HCT116 (cell line): ENCODE results near the gene CAMK1D.

Experiments used
- ATF3 ChIP-seq: IDR thresholded peaks from 2 replicates; pipeline ENCODE4 v1.6.1; 2012
- CTCF ChIP-seq, 3 experiments: fragments of 200-600 bp in 1 of 3; sonication (generic) in 1 of 3; IDR thresholded peaks in 2 of 3; conservative IDR thresholded peaks in 1 of 3; 2 replicates each; pipeline ENCODE4 v1.5.1; 2012 to 2017; ENCODE audit warnings: low read depth in 2 of 3, low read length in 2 of 3, antibody characterized with exemption in 1 of 3, borderline replicate concordance in 1 of 3, control low read depth in 1 of 3, mild to moderate bottlenecking in 1 of 3, mixed read lengths in 1 of 3, mixed run types in 1 of 3, moderate library complexity in 1 of 3; ENCODE audit not compliant: insufficient read depth in 1 of 3
- POLR2A ChIP-seq: IDR thresholded peaks from 2 replicates; pipeline ENCODE4 v1.7.0; 2011; ENCODE audit warnings: borderline replicate concordance; ENCODE audit not compliant: insufficient read depth, insufficient read length; ENCODE audit errors: extremely low read depth
- POLR2AphosphoS5 ChIP-seq: IDR thresholded peaks from 2 replicates; pipeline ENCODE4 v1.6.1; 2011; ENCODE audit warnings: mild to moderate bottlenecking, low read depth, low read length, moderate library complexity
- RAD21 ChIP-seq: IDR thresholded peaks from 2 replicates; pipeline ENCODE4 v1.6.1; 2012; ENCODE audit warnings: low read depth, mild to moderate bottlenecking
- SRF ChIP-seq: IDR thresholded peaks from 2 replicates; pipeline ENCODE4 v1.6.1; 2012; ENCODE audit warnings: low read depth
- TCF7L2 ChIP-seq: IDR thresholded peaks from 2 replicates; pipeline ENCODE4 v1.7.0; 2011; ENCODE audit warnings: borderline replicate concordance, inconsistent platforms; ENCODE audit not compliant: insufficient read depth, insufficient read length; ENCODE audit errors: extremely low read depth
- YY1 ChIP-seq: IDR thresholded peaks from 2 replicates; pipeline ENCODE4 v1.6.1; 2011; ENCODE audit warnings: low read length, low read depth, moderate library complexity, mild to moderate bottlenecking; ENCODE audit not compliant: insufficient replicate concordance; ENCODE audit errors: extremely low read depth
- ZFX ChIP-seq: fragments of 450-650 bp; IDR thresholded peaks from 2 replicates; pipeline ENCODE4 v1.6.1; 2017

GRCh38 chr10:12724807-12725579 is 375.6 kb downstream of the CAMK1D start:
- TF ChIP-seq CTCF (IDR thresholded peaks at IDR 0.05 in 2 of 3, conservative IDR thresholded peaks at IDR 0.05 in 1 of 3; ENCODE audit: borderline replicate concordance in 1 of 3, insufficient read depth in 1 of 3, low read depth in 2 of 3, low read length in 2 of 3) (no peak), ATF3 (no peak), ZFX (no peak), POLR2A (no peak), RAD21 (no peak), SRF (no peak), TCF7L2 (no peak), YY1 (no peak), POLR2AphosphoS5 (no peak)
